Heart right ventricle (tissue), 16 donors: Measurements from ENCODE around the gene OSBPL10. TPM values are rescaled to one million over a fixed set of nuclear protein-coding genes. Genes with fewer than 3 reads are reported as not detected.

Experiments
- ATAC-seq, 8 donors: fragments of 200-7000 bp; cut with Tn5 transposase; one replicate each; pipeline ENCODE4 v1.9.1; 2020; ENCODE audit warnings: mild to moderate bottlenecking in 8 of 8, moderate library complexity in 8 of 8, moderate number of reproducible peaks in 1 of 8
- DNase-seq, 2 donors: peaks; one replicate each; pipeline ENCODE4 v3.0.0-alpha.2; 2020
- H3K27ac ChIP-seq, 10 donors: fragments of 200-600 bp; sonication (generic) in 2 of 10; one replicate each; pipeline versions ENCODE4 v1.5.0 to v1.8.0; 2020 to 2022; ENCODE audit warnings: mild to moderate bottlenecking in 3 of 10
- H3K27me3 ChIP-seq, 7 donors: fragments of 200-600 bp; one replicate each; pipeline ENCODE4 v1.8.0; 2021 to 2022; ENCODE audit warnings: mild to moderate bottlenecking in 2 of 7
- H3K36me3 ChIP-seq, 9 donors: fragments of 200-600 bp; sonication (generic) in 1 of 9; one replicate each; pipeline versions ENCODE4 v1.5.0 to v1.8.0; 2020 to 2022; ENCODE audit warnings: mild to moderate bottlenecking in 2 of 9
- H3K4me1 ChIP-seq, 9 donors: fragments of 200-600 bp; sonication (generic) in 1 of 9; one replicate each; pipeline versions ENCODE4 v1.5.0 to v1.8.0; 2020 to 2022; ENCODE audit warnings: mild to moderate bottlenecking in 4 of 9
- H3K4me3 ChIP-seq, 10 donors: fragments of 200-600 bp; sonication (generic) in 2 of 10; one replicate each; pipeline versions ENCODE4 v1.5.0 to v1.8.0; 2020 to 2022; ENCODE audit warnings: mild to moderate bottlenecking in 7 of 10, moderate library complexity in 2 of 10
- H3K9me3 ChIP-seq, 11 donors: fragments of 200-600 bp in 10 of 11; sonication (generic) in 2 of 11; one replicate each; pipeline versions ENCODE4 v1.5.0 to v1.8.0; 2013 to 2022; ENCODE audit warnings: mild to moderate bottlenecking in 2 of 11, control low read depth in 1 of 11, moderate library complexity in 1 of 11
- WGBS, 2 donors: extraction: QIAGEN DNeasy Blood & Tissue Kit; methylation state at CpG; one replicate each; pipeline ENCODE4 v1.1.7; 2013; ENCODE audit warnings: inconsistent platforms in 1 of 2; 5-methylcytosine and 5-hydroxymethylcytosine counted together
- intact Hi-C, 10 donors: fragments of 100-400 bp; cut with DNase I; formaldehyde crosslinking; loops; one replicate each; pipeline versions ENCODE4 v1.11.1 to v1.14.2; 2022
- polyA plus RNA-seq, 2 donors: library from polyadenylated mRNA; stranded (reverse); fragments of 200-250 nt; gene quantifications; one replicate each; pipeline ENCODE4 v1.2.3, GENCODE V29; 2013
- total RNA-seq, 10 donors: library from RNA; stranded (reverse); fragmentation: NEBNext Ultra II Directional in 3 of 10; extraction: Animal tissue kit (Norgen Biotek cat#: 25700) in 3 of 10; gene quantifications; one replicate each; pipeline versions ENCODE4 v1.2.1 to v1.2.4, GENCODE V29; 2021 to 2023
- TF ChIP-seq, protein P1 (sequence below), 9 donors: fragments of 200-600 bp; sonication (generic) in 2 of 9; IDR thresholded peaks; one replicate each; pipeline versions ENCODE4 v1.5.0 to v1.8.0; 2021 to 2022; ENCODE audit warnings: antibody characterized with exemption in 9 of 9, mild to moderate bottlenecking in 5 of 9, moderate library complexity in 1 of 9
- donor health status: Arrhythmogenic right ventricular cardiomyopathy.
- donor health status: ischemic (EF 13 %, LVEDD 7.1; RV severe dilation, severe dysfunction).
- donor health status: healthy with polysubstance abuse.
- donor health status: DM: no; HTN: yes; CAD: no.
- donor health status: DM: no; HTN: no; CAD: no.
- donor health status: ischemic (EF 25% LVEDD 6.9; RV normal size, moderate dysfunction).
- donor health status: ischemic (EF 25% LVEDD 5.7; RV mildly dilated, moderate dysfunction).
- donor health status: healthy.
- donor health status: DM: yes; HTN: yes; CAD: no.
- donor health status: Ischemic cardiomyopathy.
- donor health status: ischemic (EF 35%, LVEDD 5.7; RV mildly dilated, moderate dysfunction).
- donor health status: nonischemic (EF 11% LVEDD 7.7; RV severe dilation, severe dysfunction).
- donor health status: DM: yes; HTN: yes; CAD: no.
- donor health status: PGD.
- donor health status: ischemic (EF 29% LVEDD 5.4; RV normal size, mild dysfunction).
- donor health status: nonischemic (EF 23%, LVEDD 6.1; RV moderate dilation, normal function).

OSBPL10 gene
- total and polyA plus RNA-seq, 12 donors = 1.2 to 8.5 (median 4.1) TPM

GRCh38 chr3:31696815-31697548 is 284.1 kb downstream of the OSBPL10 start:
- H3K36me3 ChIP-seq = peaks cover 0 to 3% (median 0%) of the 10 kb centered on the region in 9 donors
- H3K9me3 ChIP-seq = peaks cover 0 to 10% (median 0%) of the 10 kb centered on the region in 11 donors
- H3K4me3 ChIP-seq = no peak overlapping the region
- TF ChIP-seq, protein P1, sequence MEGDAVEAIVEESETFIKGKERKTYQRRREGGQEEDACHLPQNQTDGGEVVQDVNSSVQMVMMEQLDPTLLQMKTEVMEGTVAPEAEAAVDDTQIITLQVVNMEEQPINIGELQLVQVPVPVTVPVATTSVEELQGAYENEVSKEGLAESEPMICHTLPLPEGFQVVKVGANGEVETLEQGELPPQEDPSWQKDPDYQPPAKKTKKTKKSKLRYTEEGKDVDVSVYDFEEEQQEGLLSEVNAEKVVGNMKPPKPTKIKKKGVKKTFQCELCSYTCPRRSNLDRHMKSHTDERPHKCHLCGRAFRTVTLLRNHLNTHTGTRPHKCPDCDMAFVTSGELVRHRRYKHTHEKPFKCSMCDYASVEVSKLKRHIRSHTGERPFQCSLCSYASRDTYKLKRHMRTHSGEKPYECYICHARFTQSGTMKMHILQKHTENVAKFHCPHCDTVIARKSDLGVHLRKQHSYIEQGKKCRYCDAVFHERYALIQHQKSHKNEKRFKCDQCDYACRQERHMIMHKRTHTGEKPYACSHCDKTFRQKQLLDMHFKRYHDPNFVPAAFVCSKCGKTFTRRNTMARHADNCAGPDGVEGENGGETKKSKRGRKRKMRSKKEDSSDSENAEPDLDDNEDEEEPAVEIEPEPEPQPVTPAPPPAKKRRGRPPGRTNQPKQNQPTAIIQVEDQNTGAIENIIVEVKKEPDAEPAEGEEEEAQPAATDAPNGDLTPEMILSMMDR (IDR thresholded peaks at IDR 0.05) = no peak
- no peak overlapping the region for H3K27ac ChIP-seq
- DNase-seq = no peak
- 96% methylated on average over 6 of the region's 6 CpGs for WGBS, 2 donors
- H3K27me3 ChIP-seq = no peaks in the 10 kb centered on the region
- ATAC-seq = no peak
- intact Hi-C loops = no loop called here
- peaks cover 0 to 13% (median 0%) of the 10 kb centered on the region in 9 donors for H3K4me1 ChIP-seq

- no peak for DNase-seq
- Histone ChIP-seq H3K4me3 (no peak overlapping the region), H3K27me3 (no peaks in the 10 kb centered on the region), H3K27ac (no peak overlapping the region), H3K4me1 (peaks cover 0 to 13% (median 0%) of the 10 kb centered on the region in 9 donors), H3K9me3 (peaks cover 0 to 10% (median 0%) of the 10 kb centered on the region in 11 donors), H3K36me3 (peaks cover 0 to 3% (median 0%) of the 10 kb centered on the region in 9 donors)
- intact Hi-C loops = no loop called here
- no peak for ATAC-seq
- TF ChIP-seq, protein P1 (IDR thresholded peaks at IDR 0.05) = no peak
Observed at GRCh38 chr3:31696009-31696297, 285.1 kb downstream of the OSBPL10 start.

DNA sequence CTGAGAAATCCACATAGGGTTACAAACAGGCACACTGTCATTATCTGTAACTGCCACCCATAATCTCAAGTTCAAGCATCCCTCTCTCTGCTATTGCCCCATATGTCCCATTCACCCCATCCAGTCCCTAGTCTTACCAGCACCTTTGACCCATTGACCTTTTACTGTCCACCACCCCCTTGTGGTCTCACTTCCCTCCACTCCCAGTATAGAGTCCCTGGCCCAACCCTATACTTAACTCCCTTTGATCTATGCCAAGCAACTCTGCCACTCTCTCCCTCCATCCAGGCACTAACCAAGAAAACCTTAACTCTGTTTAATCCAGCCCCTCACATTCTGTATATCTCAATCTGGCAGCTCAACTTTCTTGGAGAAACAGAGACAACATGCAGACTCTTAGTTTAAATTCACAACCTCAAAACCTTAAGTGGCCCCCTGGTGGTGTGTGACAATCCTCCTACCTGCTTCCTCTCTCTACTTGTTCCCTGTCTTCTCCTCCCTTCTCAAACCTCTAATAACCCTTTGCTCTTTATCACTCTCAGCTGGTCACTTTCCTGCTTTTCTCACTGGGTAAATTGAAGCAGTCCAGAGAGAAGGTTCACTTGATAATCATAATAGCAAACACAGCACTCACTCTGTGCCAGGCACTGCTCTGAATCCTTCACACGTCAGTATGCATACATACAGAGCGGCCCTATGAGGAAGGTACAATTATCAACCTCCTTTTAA is 285.6 kb downstream of the OSBPL10 start:
- peaks cover 0 to 10% (median 0%) of the 10 kb centered on the region in 11 donors for H3K9me3 ChIP-seq
- intact Hi-C loops = no loop called here
- no peak overlapping the region for H3K27ac ChIP-seq
- DNase-seq (no peak), ATAC-seq (peak in 1 of 8 donors; percentile 18)
- H3K36me3 ChIP-seq = peaks cover 0 to 3% (median 0%) of the 10 kb centered on the region in 9 donors
- no peaks in the 10 kb centered on the region for H3K27me3 ChIP-seq
- H3K4me1 ChIP-seq = peaks cover 0 to 13% (median 0%) of the 10 kb centered on the region in 9 donors
- H3K4me3 ChIP-seq = no peak overlapping the region
- TF ChIP-seq, protein P1 (IDR thresholded peaks at IDR 0.05) = peak in 5 of 9 donors; percentile 12 to 40 (median 27)
- WGBS, 2 donors = 79 to 86% methylated on average over 2 of the region's 2 CpGs

GRCh38 chr3:31693346-31693745 is 287.7 kb downstream of the OSBPL10 start:
- DNase-seq (no peak), ATAC-seq (no peak)
- TF ChIP-seq, protein P1 (IDR thresholded peaks at IDR 0.05) = no peak
- WGBS, 2 donors = 76 to 85% methylated on average over 5 of the region's 5 CpGs
- H3K36me3 ChIP-seq = no peaks in the 10 kb centered on the region
- no peaks in the 10 kb centered on the region for H3K27me3 ChIP-seq
- peaks cover 0 to 14% (median 0%) of the 10 kb centered on the region in 11 donors for H3K9me3 ChIP-seq
- intact Hi-C loops = no loop called here
- H3K4me1 ChIP-seq = peaks cover 0 to 16% (median 0%) of the 10 kb centered on the region in 9 donors
- H3K27ac ChIP-seq = no peak overlapping the region
- no peak overlapping the region for H3K4me3 ChIP-seq
